Lung (tissue), 13 donors: ENCODE data around the gene USP21. TPM values are rescaled to one million over a fixed set of nuclear protein-coding genes. Genes with fewer than 3 reads are reported as not detected.

Experiments
- ATAC-seq: fragments of 200-7000 bp; cut with Tn5 transposase; one replicate; pipeline ENCODE4 v1.9.1; 2020; ENCODE audit warnings: moderate number of reproducible peaks; ENCODE audit not compliant: insufficient read depth, low FRiP score
- DNase-seq, 3 donors: peaks; one replicate each; pipeline ENCODE4 v3.0.0-alpha.2; 2013 to 2017
- H3K27ac ChIP-seq, 2 donors: one replicate each; pipeline ENCODE4 v1.5.1; 2013; ENCODE audit warnings: mild to moderate bottlenecking in 2 of 2, moderate library complexity in 2 of 2, control low read depth in 1 of 2, inconsistent platforms in 1 of 2, low read depth in 1 of 2, low read length in 1 of 2
- H3K27me3 ChIP-seq, 3 donors: one replicate each; pipeline ENCODE4 v1.5.1; 2013; ENCODE audit warnings: low read length in 2 of 3; ENCODE audit not compliant: control insufficient read depth in 3 of 3, insufficient read depth in 3 of 3
- H3K36me3 ChIP-seq, 4 donors: one replicate each; pipeline ENCODE4 v1.5.1; 2013; ENCODE audit warnings: low read length in 4 of 4, mild to moderate bottlenecking in 1 of 4, moderate library complexity in 1 of 4; ENCODE audit not compliant: control insufficient read depth in 4 of 4, insufficient read depth in 4 of 4
- H3K4me1 ChIP-seq, 5 donors: one replicate each; pipeline ENCODE4 v1.5.1; 2013; ENCODE audit warnings: low read length in 5 of 5, mild to moderate bottlenecking in 2 of 5, moderate library complexity in 1 of 5; ENCODE audit not compliant: control insufficient read depth in 5 of 5, insufficient read depth in 5 of 5
- H3K4me3 ChIP-seq: one replicate; pipeline ENCODE4 v1.5.1; 2013; ENCODE audit warnings: mild to moderate bottlenecking, control low read depth, moderate library complexity
- H3K9ac ChIP-seq, 2 donors: one replicate each; pipeline ENCODE4 v1.5.1; 2013; ENCODE audit warnings: low read length in 2 of 2, control low read depth in 1 of 2; ENCODE audit not compliant: insufficient read depth in 1 of 2
- H3K9me3 ChIP-seq, 4 donors: one replicate each; pipeline ENCODE4 v1.5.1; 2013; ENCODE audit warnings: low read length in 3 of 4, mild to moderate bottlenecking in 1 of 4, moderate library complexity in 1 of 4; ENCODE audit not compliant: control insufficient read depth in 4 of 4, insufficient read depth in 3 of 4
- CTCF ChIP-seq: IDR thresholded peaks from 2 replicates; pipeline ENCODE4 v1.5.1; 2012; ENCODE audit warnings: mild to moderate bottlenecking; ENCODE audit errors: control extremely low read depth, extremely low read depth
- WGBS, 2 donors: extraction: QIAGEN DNeasy Blood & Tissue Kit; methylation state at CpG; one replicate each; pipeline ENCODE4 v1.1.7; 2013; 5-methylcytosine and 5-hydroxymethylcytosine counted together
- polyA plus RNA-seq, 2 donors: library from polyadenylated mRNA; stranded (reverse); fragments of 200-250 nt; gene quantifications; one replicate each; pipeline ENCODE4 v1.2.1, GENCODE V29; 2013
- small RNA-seq: library from RNA; depleted of rRNA; stranded (forward); fragments of <200 nt; gene quantifications from one replicate; pipeline ENCODE3, GENCODE V24; 2014; ENCODE audit warnings: low replicate concordance
- total RNA-seq, 2 donors: library from RNA; depleted of rRNA in 1 of 2; stranded (reverse); fragments of >200 nt in 1 of 2; gene quantifications; one replicate each; pipeline ENCODE4 v1.2.1, GENCODE V29; 2014 to 2021
- donor health status: control.
- donor health status: control.
- donor health status: Bipolar disorder and iron deficiency.
- donor health status: healthy.
- donor health status: DM: yes; HTN: yes; CAD: no.

USP21 gene
- total and polyA plus RNA-seq, 4 donors: 18.2 to 28.6 (median 21.2) TPM

- peak overlapping the region in 1 of 2 donors; percentile 26 for H3K27ac ChIP-seq
- H3K36me3 ChIP-seq: peaks cover 31 to 39% (median 36%) of the 10 kb centered on the region in 4 donors
- no peaks in the 10 kb centered on the region for H3K9me3 ChIP-seq
- H3K4me1 ChIP-seq: peaks cover 0 to 3% (median 0%) of the 10 kb centered on the region in 5 donors
- H3K9ac ChIP-seq: no peak overlapping the region
- H3K27me3 ChIP-seq: no peaks in the 10 kb centered on the region
- 63 to 88% methylated on average over 9 of the region's 9 CpGs for WGBS, 2 donors
- DNase-seq (no peak), ATAC-seq (no peak)
- H3K4me3 ChIP-seq: no peak overlapping the region
- no peak for TF ChIP-seq CTCF
Observed at GRCh38 chr1:161214369-161214768, 55.1 kb downstream of the USP21 start.

- H3K4me3 ChIP-seq: peak within 1 kb of the TSS; percentile 20
- no peak for TF ChIP-seq CTCF
- DNase-seq (peak in 1 of 3 donors; percentile 21), ATAC-seq (no peak)
- H3K9me3 ChIP-seq: no peaks in the 10 kb centered on the region
- no peak within 1 kb of the TSS for H3K9ac ChIP-seq
- no peaks in the 10 kb centered on the region for H3K27me3 ChIP-seq
- H3K27ac ChIP-seq: peak within 1 kb of the TSS in 1 of 2 donors; percentile 85
- peaks cover 28 to 32% (median 31%) of the 10 kb centered on the region in 4 donors for H3K36me3 ChIP-seq
- H3K4me1 ChIP-seq: peaks cover 0 to 3% (median 0%) of the 10 kb centered on the region in 5 donors
- 24 to 69% methylated on average over 10 of the region's 10 CpGs for WGBS, 2 donors
Observed at GRCh38 chr1:161215076-161215475, 55.8 kb downstream of the USP21 start, which contains the start of gene FCER1G. Gene FCER1G, plus strand, starts transcription at chr1:161215295. Its CDS starts 27 bp downstream, at chr1:161215322.

Small RNAs within 50 kb of the gene (small RNA-seq; reads per million reads assigned to genes)
- gene RF01225: not detected

Other genes starting within 250 kb of the USP21 start
- gene ITLN2, start 204.7 kb upstream of the USP21 start, total RNA-seq: 10 to 100 TPM in 1 of 2 donors, 1 to 10 TPM in 1; 1.6 to 13.8 TPM
- gene ITLN2, start 204.7 kb upstream of the USP21 start, polyA plus RNA-seq: 10 to 100 TPM in 1 of 2 donors, 1 to 10 TPM in 1; 9.0 to 23.7 TPM
- 100 to 1,000 TPM; 174 to 201 TPM for gene F11R, start 138.3 kb upstream of the USP21 start, total RNA-seq
- 100 to 1,000 TPM in 1 of 2 donors, 10 to 100 TPM in 1; 91.7 to 107 TPM for gene F11R, start 138.3 kb upstream of the USP21 start, polyA plus RNA-seq
- gene TSTD1, start 120.5 kb upstream of the USP21 start, total RNA-seq: 10 to 100 TPM; 43.2 to 67.9 TPM
- 100 to 1,000 TPM in 1 of 2 donors, 10 to 100 TPM in 1; 77.8 to 187 TPM for gene TSTD1, start 120.5 kb upstream of the USP21 start, polyA plus RNA-seq
- 10 to 100 TPM; 67.5 to 70.0 TPM for gene USF1, start 113.5 kb upstream of the USP21 start, total RNA-seq
- gene USF1, start 113.5 kb upstream of the USP21 start, polyA plus RNA-seq: 10 to 100 TPM; 77.0 to 95.1 TPM
- 10 to 100 TPM; 10.5 to 49.5 TPM for gene ARHGAP30, start 89.6 kb upstream of the USP21 start, total RNA-seq
- 10 to 100 TPM; 18.1 to 66.3 TPM for gene ARHGAP30, start 89.6 kb upstream of the USP21 start, polyA plus RNA-seq
- gene NECTIN4, start 69.9 kb upstream of the USP21 start, total RNA-seq: 10 to 100 TPM; 11.7 to 12.5 TPM
- gene NECTIN4, start 69.9 kb upstream of the USP21 start, polyA plus RNA-seq: 1 to 10 TPM; 6.2 to 8.1 TPM
- 10 to 100 TPM in 1 of 2 donors, 1 to 10 TPM in 1; 7.1 to 13.0 TPM for gene KLHDC9, start 61.1 kb upstream of the USP21 start, total RNA-seq
- gene KLHDC9, start 61.1 kb upstream of the USP21 start, polyA plus RNA-seq: 1 to 10 TPM; 5.8 to 8.6 TPM
- gene PFDN2, start 41.5 kb upstream of the USP21 start, total RNA-seq: 10 to 100 TPM; 21.5 to 46.7 TPM
- gene PFDN2, start 41.5 kb upstream of the USP21 start, polyA plus RNA-seq: 100 to 1,000 TPM; 140 to 324 TPM
- 10 to 100 TPM; 35.6 to 40.4 TPM for gene NIT1, start 41.4 kb upstream of the USP21 start, total RNA-seq
- 10 to 100 TPM; 26.9 to 40.3 TPM for gene NIT1, start 41.4 kb upstream of the USP21 start, polyA plus RNA-seq
- gene DEDD, start 26.8 kb upstream of the USP21 start, total RNA-seq: 10 to 100 TPM; 25.0 to 38.8 TPM
- 10 to 100 TPM; 19.4 to 36.8 TPM for gene DEDD, start 26.8 kb upstream of the USP21 start, polyA plus RNA-seq
- gene UFC1, start 5.5 kb upstream of the USP21 start, total RNA-seq: 100 to 1,000 TPM in 1 of 2 donors, 10 to 100 TPM in 1; 99.6 to 101 TPM
- gene UFC1, start 5.5 kb upstream of the USP21 start, polyA plus RNA-seq: 100 to 1,000 TPM; 122 to 149 TPM
- gene PPOX, start 6.9 kb downstream of the USP21 start, total RNA-seq: 10 to 100 TPM; 33.1 to 34.1 TPM
- 10 to 100 TPM; 14.8 to 33.0 TPM for gene PPOX, start 6.9 kb downstream of the USP21 start, polyA plus RNA-seq
- 10 to 100 TPM; 28.0 to 34.2 TPM for gene B4GALT3, start 18.0 kb downstream of the USP21 start, total RNA-seq
- gene B4GALT3, start 18.0 kb downstream of the USP21 start, polyA plus RNA-seq: 10 to 100 TPM; 25.7 to 34.6 TPM
- 10 to 100 TPM in 1 of 2 donors, 1 to 10 TPM in 1; 2.3 to 18.8 TPM for gene ADAMTS4, start 39.6 kb downstream of the USP21 start, total RNA-seq
- 10 to 100 TPM in 1 of 2 donors, 1 to 10 TPM in 1; 7.2 to 22.3 TPM for gene ADAMTS4, start 39.6 kb downstream of the USP21 start, polyA plus RNA-seq
- gene NDUFS2, start 42.9 kb downstream of the USP21 start, total RNA-seq: 100 to 1,000 TPM in 1 of 2 donors, 10 to 100 TPM in 1; 81.0 to 104 TPM
- gene NDUFS2, start 42.9 kb downstream of the USP21 start, polyA plus RNA-seq: 10 to 100 TPM; 40.2 to 95.2 TPM
- 100 to 1,000 TPM in 1 of 2 donors, 10 to 100 TPM in 1; 41.6 to 169 TPM for gene FCER1G, start 55.8 kb downstream of the USP21 start, total RNA-seq
- gene FCER1G, start 55.8 kb downstream of the USP21 start, polyA plus RNA-seq: 1,000 to 10,000 TPM in 1 of 2 donors, 100 to 1,000 TPM in 1; 275 to 1,998 TPM
- 1 to 10 TPM in 1 of 2 donors, not detected in 1; 2.3 TPM for gene APOA2, start 64.1 kb downstream of the USP21 start, total RNA-seq
- gene APOA2, start 64.1 kb downstream of the USP21 start, polyA plus RNA-seq: 1 to 10 TPM in 1 of 2 donors, not detected in 1; 1.4 TPM
- gene TOMM40L, start 66.6 kb downstream of the USP21 start, total RNA-seq: 10 to 100 TPM in 1 of 2 donors, 1 to 10 TPM in 1; 4.9 to 13.0 TPM
- 10 to 100 TPM in 1 of 2 donors, 1 to 10 TPM in 1; 6.8 to 11.1 TPM for gene TOMM40L, start 66.6 kb downstream of the USP21 start, polyA plus RNA-seq
- not detected for gene NR1I3, start 78.7 kb downstream of the USP21 start, total RNA-seq
- gene NR1I3, start 78.7 kb downstream of the USP21 start, polyA plus RNA-seq: under 1 TPM in 1 of 2 donors, not detected in 1; 0.17 TPM
- gene PCP4L1, start 99.2 kb downstream of the USP21 start, total RNA-seq: 1 to 10 TPM; 3.6 to 5.8 TPM
- gene PCP4L1, start 99.2 kb downstream of the USP21 start, polyA plus RNA-seq: 1 to 10 TPM; 6.9 to 9.3 TPM
- 1 to 10 TPM; 3.6 to 5.1 TPM for gene MPZ, start 150.5 kb downstream of the USP21 start, total RNA-seq
- gene MPZ, start 150.5 kb downstream of the USP21 start, polyA plus RNA-seq: 1 to 10 TPM; 2.0 to 3.7 TPM
- gene SDHC, start 154.9 kb downstream of the USP21 start, total RNA-seq: 100 to 1,000 TPM in 1 of 2 donors, 10 to 100 TPM in 1; 87.1 to 173 TPM
- 100 to 1,000 TPM in 1 of 2 donors, 10 to 100 TPM in 1; 52.5 to 204 TPM for gene SDHC, start 154.9 kb downstream of the USP21 start, polyA plus RNA-seq
- gene CFAP126, start 208.4 kb downstream of the USP21 start, total RNA-seq: 10 to 100 TPM in 1 of 2 donors, 1 to 10 TPM in 1; 6.5 to 25.1 TPM
- gene CFAP126, start 208.4 kb downstream of the USP21 start, polyA plus RNA-seq: 10 to 100 TPM; 21.2 to 23.9 TPM